GM10266 (cell line): Measurements from ENCODE around the gene ECM2.
A peak's percentile ranks its signal among the peaks of the same experiment; 100 is the strongest.

Source experiments
- DNase-seq: peaks from one replicate; pipeline ENCODE4 v3.0.0; 2012; ENCODE audit errors: extremely low spot score
- TF ChIP-seq, protein P1 (sequence below): IDR thresholded peaks from 2 replicates; pipeline ENCODE4 v1.5.1; 2012; ENCODE audit warnings: mild to moderate bottlenecking, low read depth; ENCODE audit not compliant: control insufficient read depth, insufficient read depth; ENCODE audit errors: missing control alignments

Gene ECM2

DNA sequence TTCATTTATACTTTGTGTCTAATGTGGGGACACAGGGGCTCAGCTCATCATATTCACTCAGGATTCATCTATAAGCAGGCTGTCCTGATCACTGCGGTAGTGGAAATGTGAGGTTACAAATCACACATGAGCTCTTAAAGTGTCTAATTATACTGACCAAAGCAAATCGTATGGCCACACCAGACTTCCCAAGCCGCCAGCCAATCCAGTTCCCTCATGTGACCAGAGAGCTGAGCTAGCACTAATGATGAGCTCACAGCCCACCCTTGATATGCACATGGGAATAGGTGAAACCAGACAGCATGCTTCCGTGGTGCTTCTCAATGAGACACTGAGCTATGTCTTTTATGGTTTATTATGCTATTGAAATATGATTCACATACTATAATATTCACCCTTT lies 17.6 kb downstream of the ECM2 start:
- TF ChIP-seq, protein P1, sequence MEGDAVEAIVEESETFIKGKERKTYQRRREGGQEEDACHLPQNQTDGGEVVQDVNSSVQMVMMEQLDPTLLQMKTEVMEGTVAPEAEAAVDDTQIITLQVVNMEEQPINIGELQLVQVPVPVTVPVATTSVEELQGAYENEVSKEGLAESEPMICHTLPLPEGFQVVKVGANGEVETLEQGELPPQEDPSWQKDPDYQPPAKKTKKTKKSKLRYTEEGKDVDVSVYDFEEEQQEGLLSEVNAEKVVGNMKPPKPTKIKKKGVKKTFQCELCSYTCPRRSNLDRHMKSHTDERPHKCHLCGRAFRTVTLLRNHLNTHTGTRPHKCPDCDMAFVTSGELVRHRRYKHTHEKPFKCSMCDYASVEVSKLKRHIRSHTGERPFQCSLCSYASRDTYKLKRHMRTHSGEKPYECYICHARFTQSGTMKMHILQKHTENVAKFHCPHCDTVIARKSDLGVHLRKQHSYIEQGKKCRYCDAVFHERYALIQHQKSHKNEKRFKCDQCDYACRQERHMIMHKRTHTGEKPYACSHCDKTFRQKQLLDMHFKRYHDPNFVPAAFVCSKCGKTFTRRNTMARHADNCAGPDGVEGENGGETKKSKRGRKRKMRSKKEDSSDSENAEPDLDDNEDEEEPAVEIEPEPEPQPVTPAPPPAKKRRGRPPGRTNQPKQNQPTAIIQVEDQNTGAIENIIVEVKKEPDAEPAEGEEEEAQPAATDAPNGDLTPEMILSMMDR: no peak
- no peak for DNase-seq

DNA sequence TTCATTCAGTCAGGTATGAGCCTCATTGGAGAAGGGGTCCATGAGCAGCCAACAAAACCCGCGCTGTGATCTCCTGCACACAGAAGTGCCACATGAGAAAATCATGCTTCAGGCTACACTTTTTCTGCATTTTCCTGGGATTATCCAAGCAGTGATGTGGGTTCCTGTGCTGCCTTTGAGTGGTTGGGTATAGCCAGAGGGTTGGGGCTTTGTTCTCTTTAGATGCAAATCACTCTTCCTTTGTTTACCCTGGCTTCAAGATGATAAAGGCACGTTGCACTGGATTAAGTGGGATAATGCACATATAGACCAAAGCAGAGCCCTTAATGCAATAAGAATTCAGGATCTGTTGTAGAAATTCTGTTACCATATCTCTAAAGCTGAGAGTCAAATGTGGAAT lies 18.7 kb downstream of the ECM2 start:
- TF ChIP-seq, protein P1: no peak
- DNase-seq: no peak

DNA sequence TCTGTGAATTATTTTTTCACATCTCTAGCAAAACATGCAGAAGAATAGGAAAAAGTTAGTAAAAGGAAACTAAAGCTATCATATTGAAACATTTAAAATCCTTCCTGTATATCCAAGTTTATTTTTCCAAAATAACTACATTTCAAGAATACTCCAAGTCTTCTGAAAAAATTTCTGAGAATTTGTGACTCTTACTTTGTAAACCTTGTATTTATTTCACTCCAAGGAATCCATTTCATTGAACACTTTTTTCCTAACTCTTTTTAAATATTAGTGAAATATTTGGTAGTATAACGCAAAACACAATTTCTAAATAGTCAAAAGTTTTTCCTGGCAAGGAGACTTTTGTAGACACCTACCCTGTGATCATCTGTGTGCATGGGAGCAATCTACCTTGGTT lies 19.3 kb downstream of the ECM2 start:
- TF ChIP-seq, protein P1: no peak
- DNase-seq: no peak

DNA sequence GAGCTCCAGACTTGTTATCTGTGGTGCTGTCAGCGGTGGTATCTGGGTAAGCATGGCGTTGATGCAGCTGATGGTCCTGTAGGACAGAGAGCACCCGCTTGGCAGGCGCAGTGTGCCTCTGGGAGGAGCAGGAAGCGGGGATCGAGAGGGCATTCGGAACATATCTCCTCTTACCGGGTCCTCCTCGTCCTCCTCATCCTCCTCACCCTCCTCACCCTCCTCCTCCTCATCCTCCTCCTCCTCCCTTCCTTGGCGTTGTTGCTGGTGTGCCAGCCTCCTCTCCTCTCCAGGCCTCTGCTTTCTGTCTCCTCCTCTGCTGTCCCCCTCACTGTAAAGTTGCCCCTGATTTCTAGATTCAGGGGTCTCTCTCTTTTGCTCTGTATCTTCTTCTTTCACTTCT lies 21.2 kb downstream of the ECM2 start:
- no peak for DNase-seq
- TF ChIP-seq, protein P1: no peak

DNA sequence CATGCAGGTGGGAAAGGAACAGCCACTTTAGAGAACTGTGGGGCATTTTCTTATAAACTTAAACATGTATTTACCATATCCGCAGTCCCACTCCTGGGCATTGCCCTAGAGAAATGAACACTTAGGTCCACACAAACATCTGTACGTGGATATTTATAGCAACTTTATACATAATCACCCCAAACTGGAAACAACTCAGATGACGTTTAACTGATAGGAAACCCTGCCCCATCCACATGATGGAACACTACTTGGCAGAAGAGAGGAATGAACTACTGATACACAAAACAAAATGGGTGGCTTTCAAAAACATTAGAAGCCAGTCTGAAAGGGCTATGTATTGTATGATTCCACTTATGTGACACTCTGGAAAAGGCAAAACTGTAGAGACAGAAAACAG lies 22.4 kb downstream of the ECM2 start:
- TF ChIP-seq, protein P1: no peak
- DNase-seq: no peak

DNA sequence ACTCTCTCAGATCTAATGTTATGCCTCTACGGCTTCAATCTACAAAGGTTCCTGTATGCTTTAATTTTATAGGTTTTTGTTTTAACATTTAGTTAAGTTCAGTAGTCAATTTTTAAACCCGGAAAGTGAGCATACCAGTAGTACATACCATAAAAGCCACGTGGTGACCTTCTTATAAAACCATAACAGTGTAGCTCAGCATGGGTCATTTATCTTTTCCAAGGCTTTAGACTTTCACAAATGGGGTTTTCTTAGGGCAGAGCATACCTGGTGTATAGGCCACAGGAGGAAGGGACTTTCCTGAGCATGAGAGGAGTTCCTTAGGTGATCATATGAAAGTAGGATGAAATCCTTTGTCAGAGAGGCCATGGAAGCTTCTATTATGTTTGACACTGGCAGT lies 23.2 kb downstream of the ECM2 start:
- TF ChIP-seq, protein P1: no peak

DNA sequence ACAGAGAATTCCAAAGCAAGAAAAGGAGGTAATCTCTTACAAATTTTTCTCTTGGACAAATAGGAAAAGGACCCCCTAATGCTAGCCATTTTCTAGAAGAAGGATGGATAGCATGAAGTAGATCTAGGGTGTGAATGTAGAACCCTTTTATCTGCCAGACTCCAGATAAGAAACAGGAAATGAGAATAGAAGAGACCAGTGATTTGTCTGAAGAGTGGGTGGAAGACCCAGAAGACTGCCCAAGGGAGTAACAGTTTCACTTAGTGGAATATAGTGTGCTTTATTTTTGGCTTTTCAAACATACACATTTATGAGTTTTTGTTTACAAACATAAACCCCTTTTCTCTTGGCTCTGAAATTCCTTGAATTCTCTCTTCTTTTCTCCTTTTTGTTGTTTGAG lies 25.0 kb downstream of the ECM2 start:
- DNase-seq: peak; percentile 13
- TF ChIP-seq, protein P1: no peak

More for the DNA sequence above, 23.2 kb downstream of the ECM2 start:
- DNase-seq: no peak
